ENCODE measurements around the gene ACSM2A.
"Not testable (repeated sequence)": the region's sequence is repeated elsewhere in the genome, so short reads cannot be mapped to it uniquely, and the experiment has no call there.

ACSM2A gene

DNA sequence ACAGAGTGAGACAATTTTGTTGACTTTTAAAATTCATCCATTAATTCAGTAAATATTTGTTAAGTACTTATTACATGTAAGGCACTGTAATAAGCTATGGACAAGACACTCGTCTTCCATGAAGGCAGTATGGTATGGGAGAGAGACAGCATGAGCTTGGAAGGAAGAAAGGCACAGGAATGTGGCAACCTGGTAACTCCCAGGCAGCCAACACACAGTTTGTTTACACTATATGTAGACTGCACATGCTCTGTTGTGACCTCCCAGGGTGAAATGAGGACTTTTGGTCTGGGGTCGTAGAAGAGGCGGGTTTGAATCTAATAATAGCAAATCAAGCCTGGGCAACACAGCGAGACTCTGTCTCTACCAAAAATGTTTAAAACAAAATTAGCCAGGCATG, 9.0 kb downstream of the ACSM2A start:
- not testable (repeated sequence) for DNase-seq

DNA sequence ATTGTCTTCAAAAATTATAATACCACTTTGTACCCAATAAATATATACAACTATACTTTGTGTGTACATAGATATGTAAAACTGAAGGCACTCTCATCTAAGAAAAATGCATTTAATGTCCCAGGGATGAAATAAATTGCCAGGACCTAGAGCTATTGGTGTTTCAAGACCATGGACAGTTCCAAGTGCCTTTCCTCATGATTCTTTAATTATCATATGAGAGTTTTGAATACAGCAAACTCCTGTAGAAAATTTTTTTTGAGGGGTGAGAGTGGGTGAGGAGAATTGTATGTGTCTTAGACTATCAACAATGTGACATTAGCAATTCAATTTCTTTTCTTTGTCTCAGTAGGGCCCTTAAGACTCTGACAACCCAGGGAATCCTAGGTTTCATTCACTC, 17.6 kb downstream of the ACSM2A start:
- DNase-seq: not testable (repeated sequence)

DNA sequence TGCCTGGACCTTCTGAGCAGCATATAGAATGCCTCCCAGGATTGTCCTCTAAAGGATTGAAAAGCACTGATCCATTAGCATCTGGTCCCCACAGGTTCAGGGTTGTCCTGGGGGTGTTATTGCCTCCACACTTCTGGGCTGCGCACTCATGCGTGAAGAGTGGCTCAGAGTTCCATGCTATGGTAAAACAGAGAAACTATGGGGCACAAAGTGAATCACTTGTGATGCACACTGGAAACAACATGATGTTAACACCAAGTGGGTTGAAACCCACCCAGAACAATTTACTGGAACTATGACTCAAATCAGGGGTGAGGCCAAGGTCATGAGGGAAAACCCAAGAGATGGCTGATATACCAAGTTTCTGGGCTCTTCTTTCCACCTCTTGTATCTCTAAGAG, 18.6 kb downstream of the ACSM2A start:
- DNase-seq: not testable (repeated sequence)

DNA sequence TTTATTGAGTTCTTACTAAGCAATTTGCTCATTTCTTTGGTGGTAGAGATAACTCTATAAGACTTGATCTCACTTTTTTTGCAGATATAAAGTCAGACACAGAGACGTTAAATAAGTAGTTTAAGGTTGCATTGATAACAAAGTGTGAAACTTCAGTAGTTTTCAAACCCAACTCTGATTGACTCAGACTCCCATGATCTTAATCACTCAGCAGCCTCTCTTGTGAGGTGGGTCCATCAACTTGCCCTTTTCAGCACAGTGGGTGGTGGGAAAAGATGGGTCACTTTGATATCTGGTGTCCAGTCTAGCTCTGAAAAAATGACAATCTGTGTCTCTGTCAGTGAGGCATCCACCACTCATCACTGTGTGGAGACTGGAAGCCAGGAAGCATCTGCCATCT, 19.4 kb downstream of the ACSM2A start:
- not testable (repeated sequence) for DNase-seq

DNA sequence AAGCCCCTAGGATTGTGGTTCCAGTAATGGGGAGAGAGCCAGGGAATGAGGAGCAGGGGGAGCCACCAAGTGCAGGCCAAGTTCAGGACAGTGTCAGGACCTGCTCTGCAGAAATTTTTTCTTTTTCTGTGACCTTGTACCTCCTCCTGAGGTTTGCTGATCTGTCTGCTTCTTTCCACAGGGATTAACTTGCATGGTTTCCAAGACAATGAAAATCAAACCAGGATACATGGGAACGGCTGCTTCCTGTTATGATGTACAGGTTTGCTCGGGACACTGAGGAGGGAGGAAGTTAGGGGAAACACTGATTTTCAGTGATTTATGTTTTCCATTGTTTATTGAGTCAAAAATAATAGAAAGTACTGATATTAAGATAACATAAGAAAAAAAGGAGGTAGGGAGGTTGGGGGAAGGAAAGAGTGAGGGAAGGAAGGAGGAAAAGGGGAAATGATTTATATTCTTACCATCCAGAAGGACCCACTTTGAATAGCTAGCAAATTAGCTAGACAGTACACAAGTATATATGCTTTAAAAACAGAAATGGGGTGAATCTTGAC, 25.9 kb downstream of the ACSM2A start:
- DNase-seq: not testable (repeated sequence)

DNA sequence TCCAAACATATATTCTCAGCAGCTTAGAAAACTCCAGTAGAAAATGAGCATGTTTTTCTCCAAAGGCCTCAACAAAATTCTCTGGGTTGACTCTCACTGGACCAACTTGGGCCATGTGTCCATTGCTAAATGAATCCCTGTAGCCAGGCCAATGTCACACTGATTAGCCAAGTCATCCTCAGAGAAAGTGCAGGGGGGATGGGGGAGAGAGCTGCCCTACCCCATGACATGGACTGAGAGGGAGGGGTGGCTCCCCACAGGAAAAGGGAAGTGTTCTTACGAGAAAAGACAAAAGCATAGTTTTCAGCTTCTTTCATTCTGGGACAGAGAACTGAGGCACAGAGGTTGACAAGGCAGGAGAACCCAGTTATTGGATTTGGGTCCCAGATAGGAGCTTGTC, 32.7 kb downstream of the ACSM2A start:
- not testable (repeated sequence) for DNase-seq

DNA sequence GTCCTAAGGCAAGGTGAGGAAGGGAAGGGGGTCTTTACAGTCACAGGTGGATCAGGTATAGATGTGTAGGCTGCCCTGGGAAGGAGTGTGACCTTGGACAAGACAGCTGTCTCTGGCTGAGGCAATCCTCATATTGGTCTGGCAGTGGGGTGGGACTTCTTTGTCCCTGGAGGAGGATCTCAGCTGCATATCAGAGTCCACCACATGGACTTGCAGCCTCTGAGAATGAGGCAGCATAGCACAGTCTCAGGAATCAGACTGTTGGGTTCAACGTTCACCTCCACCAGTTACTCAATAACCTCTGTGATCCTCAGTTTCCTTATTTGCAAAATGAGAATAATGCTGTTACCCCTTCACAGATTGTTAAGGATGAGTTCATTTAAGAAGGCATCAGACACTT, 33.4 kb downstream of the ACSM2A start:
- DNase-seq: no peak

DNA sequence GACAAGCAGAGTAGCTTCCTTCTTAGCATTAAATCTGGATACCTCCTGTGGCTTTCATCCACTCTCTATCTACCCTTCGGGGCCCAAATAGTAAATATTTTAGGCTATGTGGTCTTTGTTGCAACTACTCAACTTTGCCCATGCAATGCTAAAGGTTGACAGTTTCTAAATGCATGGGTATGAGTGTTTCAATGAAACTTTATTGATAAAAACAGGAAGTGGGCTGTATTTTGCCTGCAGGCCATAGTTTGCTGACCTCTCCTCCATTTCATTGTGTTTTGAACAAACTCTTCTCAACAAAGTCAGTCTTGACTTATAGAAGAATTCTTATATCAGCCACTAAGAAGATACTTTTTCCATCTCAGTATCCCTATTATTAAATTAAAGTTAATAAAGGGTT, 34.1 kb downstream of the ACSM2A start:
- no peak for DNase-seq

DNA sequence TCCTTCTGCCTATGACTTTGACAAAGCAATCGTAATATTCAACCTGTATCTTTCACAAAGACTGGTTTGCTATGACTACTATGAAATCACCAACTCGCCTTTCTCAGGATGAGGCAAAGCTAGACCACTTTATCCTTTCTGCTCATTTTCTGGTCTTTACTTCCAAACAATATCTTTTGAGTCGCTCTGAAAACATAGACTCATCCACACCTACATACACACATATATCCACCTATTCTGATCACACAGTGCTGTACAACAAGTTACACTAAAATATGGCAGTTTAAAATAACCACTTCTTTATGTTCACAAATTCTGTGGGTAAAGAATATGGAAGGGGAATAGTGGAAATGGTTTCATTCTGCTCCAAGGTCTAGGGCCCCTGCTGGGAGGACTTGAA, 39.7 kb downstream of the ACSM2A start:
- DNase-seq: not testable (repeated sequence)

DNA sequence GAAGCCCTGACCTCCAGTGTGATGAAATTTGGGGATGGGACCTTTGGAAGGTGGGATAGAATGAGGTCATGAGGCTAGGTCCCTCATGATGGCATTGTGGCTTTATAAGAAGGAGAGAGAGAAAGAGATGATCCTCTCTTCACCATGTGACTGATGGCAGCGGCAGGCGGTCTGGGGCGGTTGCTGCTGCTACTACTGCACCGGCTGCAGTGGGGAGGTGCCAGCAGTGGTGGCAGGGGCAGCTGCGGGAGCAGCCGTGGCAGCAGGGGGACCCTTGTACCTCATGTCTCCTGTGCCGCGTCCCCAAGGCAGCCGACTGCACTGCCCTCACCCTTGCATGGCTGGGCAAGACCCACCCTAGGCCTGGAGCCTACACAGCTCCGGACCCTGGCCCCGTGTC, 40.1 kb downstream of the ACSM2A start:
- DNase-seq: not testable (repeated sequence)

DNA sequence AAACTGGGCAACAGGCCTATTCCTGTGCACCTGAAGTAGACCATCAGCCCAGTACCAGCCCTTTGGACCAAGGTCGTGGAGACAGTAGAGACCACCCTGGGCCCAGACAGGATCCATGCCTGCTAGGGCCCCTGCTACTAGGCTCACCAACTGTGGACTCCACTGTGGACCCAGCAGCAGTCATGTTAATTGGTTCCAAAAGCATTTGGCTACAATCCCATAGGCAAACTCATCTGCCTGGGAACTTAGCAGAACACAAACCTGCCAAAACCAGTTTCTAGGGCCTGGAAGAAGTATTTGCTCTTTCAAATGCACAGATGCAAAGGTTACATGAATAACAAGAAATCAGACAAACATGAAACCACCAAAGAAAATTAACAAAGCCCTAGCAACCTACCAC, 53.1 kb downstream of the ACSM2A start:
- DNase-seq: no peak

DNA sequence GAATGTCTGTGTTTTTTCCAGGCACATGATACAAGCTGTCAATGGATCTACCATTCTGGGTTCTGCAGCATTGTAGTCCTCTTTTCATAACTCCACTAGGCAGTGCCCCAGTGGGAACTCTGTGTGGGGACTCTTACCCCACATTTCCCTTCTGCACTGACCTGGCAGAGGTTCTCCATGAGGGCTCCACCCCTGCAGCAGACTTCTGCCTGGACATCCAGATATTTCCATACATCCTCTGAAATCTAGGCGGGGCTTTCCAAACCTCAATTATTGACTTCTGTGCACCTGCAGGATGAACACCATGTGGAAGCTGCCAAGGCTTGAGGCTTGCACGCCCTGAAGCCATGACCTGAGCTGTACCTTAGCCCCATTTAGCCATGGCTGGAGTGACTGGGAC, 56.0 kb downstream of the ACSM2A start:
- DNase-seq: no peak

DNA sequence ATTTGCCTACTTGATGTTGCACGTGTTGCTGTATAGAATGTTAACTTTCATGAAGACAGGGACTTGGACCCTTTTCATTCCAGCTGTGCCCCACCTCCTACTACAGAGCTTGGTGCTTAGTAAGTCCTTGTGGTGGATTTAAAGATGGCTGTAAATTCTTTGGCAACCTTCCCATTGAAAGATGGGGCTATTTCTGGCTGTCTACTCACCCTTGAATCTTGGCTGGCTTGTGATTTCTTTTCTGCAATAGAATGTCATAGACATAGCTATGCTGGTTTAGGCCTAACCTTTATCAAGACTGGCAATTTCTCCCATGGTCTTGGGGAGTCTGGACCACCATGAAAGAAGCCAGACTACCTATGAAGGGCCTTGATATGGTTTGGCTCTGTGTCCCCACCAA, 59.0 kb downstream of the ACSM2A start:
- no peak for DNase-seq

DNA sequence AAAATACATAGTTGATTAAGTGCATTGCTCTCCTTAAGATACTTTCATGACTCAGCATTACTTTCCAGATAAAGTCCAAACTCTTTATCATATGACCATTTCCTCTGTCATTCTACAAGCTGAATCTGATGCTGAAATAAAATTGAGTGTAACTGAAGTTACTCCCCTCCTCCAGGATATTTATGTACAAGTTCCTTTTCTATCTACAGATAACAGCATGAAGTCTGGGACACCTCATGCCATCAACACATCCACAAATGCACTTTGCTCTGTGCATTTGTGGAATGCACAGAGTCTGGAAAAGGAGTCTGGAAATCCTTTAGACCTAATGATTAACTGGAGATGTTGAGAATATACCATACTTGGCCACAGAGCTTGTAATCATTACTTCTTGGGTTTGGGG, 64.4 kb downstream of the ACSM2A start:
- DNase-seq: no peak

DNA sequence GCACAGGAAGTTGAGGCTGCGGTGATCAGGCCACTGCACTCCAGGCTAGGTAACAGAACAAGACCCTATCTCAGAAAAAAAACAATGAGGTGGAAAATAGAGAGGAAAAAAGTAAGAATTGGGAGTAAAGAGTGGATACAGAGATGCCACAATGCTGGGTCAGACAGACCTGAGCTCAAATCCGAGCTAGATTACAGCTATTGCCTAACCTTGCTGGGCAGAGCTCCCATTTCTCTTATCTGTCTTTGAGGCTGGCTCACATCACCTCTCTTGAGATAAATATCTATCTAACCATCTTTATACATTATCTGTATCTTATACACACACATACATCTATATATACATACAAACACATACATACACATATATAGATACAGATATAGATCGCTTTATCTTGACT, 65.8 kb downstream of the ACSM2A start:
- no peak for DNase-seq

DNA sequence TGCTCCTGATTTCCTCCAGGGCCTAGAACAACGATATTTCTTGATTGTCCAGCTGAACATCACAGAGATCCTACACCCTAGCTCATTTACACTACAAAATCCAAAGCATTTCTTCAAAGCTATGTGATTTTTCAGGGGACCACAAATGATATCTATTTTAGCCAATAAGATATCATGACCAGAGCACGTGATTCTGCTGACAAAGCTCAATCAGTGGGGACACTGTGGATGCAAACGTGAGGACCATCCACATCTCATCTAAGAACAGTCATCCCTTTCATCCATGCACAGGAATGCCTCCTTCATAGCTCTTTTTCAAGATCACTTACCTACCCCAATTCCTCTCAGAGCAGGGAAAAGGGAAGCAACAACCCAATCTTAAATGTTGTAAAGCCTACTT, 67.9 kb downstream of the ACSM2A start:
- DNase-seq: no peak

DNA sequence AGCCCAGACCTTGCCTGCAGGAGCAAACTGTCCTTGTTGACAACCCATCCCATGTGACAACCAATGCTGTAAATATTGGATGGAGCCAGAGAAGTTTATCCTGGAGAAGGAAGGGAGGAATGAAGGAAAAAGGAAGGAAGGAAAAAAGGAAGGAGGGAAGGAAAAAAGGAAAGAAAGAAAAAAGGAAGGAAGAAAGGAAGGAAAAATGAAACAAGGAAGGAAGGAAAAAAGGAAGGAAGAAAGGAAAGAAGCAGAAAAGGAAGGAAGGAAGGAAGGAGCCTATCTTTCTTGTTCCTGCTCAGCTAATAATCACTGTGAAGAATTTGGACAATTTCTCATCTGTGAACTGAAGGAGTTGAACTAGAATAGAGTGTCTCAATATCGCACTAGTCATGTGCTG, 68.8 kb downstream of the ACSM2A start:
- no peak for DNase-seq

DNA sequence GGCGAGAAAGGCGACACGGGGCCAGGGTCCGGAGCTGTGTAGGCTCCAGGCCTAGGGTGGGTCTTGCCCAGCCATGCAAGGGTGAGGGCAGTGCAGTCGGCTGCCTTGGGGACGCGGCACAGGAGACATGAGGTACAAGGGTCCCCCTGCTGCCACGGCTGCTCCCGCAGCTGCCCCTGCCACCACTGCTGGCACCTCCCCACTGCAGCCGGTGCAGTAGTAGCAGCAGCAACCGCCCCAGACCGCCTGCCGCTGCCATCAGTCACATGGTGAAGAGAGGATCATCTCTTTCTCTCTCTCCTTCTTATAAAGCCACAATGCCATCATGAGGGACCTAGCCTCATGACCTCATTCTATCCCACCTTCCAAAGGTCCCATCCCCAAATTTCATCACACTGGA, 80.5 kb downstream of the ACSM2A start:
- DNase-seq: not testable (repeated sequence)

DNA sequence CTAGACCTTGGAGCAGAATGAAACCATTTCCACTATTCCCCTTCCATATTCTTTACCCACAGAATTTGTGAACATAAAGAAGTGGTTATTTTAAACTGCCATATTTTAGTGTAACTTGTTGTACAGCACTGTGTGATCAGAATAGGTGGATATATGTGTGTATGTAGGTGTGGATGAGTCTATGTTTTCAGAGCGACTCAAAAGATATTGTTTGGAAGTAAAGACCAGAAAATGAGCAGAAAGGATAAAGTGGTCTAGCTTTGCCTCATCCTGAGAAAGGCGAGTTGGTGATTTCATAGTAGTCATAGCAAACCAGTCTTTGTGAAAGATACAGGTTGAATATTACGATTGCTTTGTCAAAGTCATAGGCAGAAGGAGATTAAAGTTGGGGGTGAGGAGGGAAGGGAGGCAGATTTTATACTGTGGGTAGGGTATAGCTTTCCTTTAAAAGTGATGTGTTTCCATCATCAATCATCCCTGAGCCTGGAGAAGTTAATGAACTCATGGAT, 81.0 kb downstream of the ACSM2A start:
- not testable (repeated sequence) for DNase-seq

DNA sequence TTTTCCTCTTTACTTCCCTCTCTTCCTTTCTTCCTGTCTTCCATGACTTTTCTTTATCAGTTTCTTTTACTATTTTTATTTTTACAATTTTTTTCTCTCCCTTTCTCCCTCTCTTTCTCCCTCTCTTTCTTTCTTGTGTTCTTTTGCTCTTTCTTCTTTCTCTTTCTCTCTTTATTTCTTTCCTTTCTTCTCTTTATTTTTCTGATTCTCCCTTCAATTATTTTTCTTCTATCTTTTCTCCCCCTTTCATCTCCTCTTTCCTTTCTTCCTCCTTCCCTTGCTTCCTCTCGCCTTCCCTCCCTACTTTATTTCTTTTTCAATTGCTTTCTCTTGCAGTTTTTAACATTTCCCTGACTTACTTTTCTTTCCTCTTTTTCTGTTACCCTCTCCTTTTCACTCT, 85.3 kb downstream of the ACSM2A start:
- DNase-seq: not testable (repeated sequence)

All from stimulated activated CD4-positive, alpha-beta T cell treated with anti-CD3 and anti-CD28 coated beads, Interleukin-4, amount 100 ng/mL, for 1 hour (primary cell).